Posterior vena cava (tissue), 2 donors: ENCODE measurements around the gene C10orf90. TPM values are rescaled to one million over a fixed set of nuclear protein-coding genes. Genes with fewer than 3 reads are reported as not detected.

Experiments used
- DNase-seq: peaks from one replicate; pipeline ENCODE4 v3.0.0-alpha.2; 2020; ENCODE audit warnings: low spot score
- intact Hi-C, 2 donors: fragments of 100-400 bp; cut with DNase I; formaldehyde crosslinking; loops; one replicate each; pipeline versions ENCODE4 v1.14.1 to v1.14.2; 2022 to 2023
- total RNA-seq, 2 donors: library from RNA; stranded (reverse); fragmentation: NEBNext Ultra II Directional; extraction: Animal tissue kit (Norgen Biotek cat#: 25700); gene quantifications; one replicate each; pipeline ENCODE4 v1.2.1, GENCODE V29; 2021
- donor health status: DM: yes; HTN: yes; CAD: no.
- donor health status: DM: yes; HTN: yes; CAD: no.

Gene C10orf90
- total RNA-seq, 2 donors from 2014 or later: not detected

- DNase-seq: no peak
- intact Hi-C loops: no loop called here
Measured at GRCh38 chr10:126646110-126646509, 24.4 kb downstream of the C10orf90 start.

- intact Hi-C loops: no loop called here
- no peak for DNase-seq
Measured at GRCh38 chr10:126640401-126640800, 30.1 kb downstream of the C10orf90 start.

DNA sequence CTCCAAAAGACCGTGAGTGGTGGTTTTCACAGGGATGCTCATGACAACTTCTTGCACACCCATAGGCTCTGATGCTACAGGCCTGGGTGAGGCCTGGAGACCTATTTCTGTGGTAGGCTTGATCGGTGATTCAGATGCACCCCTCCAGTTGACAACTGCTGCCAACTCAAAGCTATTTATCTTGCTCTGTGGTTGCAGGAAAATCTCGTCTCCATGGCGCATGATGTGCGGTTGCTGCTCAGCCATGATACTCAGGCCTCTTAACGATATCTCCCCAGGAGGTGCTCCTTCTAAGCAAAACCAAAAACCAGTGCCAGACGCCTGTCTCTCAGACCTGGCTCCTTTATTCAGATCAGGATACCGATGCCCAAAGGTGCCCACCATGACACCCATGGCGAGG, 31.4 kb downstream of the C10orf90 start:
- intact Hi-C loops: no loop called here
- DNase-seq: no peak

GRCh38 chr10:126638542-126638941, 32.0 kb downstream of the C10orf90 start:
- intact Hi-C loops: loop anchor here in 1 of 2 donors (1.0 kb wide), 1 partner anchor 24 kb away; no protein-coding TSS in a partner anchor
- DNase-seq: no peak

GRCh38 chr10:126637501-126637900, 33.0 kb downstream of the C10orf90 start:
- intact Hi-C loops: no loop called here
- no peak for DNase-seq

DNA sequence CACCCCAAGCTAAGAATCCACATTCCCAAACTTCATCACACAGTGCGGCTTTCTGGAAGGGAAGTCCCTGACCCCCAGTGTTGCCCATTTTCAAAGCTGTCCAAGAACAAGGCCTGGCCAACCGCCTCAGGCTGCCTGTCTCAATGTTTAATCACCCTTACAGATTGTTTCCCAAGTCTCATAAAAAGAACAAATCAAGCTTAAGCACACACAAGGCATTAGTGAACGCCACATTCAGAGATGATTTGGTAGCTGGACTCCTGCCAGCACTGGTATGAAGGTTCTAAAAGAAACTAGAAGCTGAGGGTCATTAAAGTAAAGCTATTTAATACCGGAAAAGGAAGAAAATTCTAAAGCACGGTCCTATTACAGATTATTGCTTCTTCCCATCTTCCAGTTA, 35.6 kb downstream of the C10orf90 start:
- intact Hi-C loops: no loop called here
- DNase-seq: no peak

DNA sequence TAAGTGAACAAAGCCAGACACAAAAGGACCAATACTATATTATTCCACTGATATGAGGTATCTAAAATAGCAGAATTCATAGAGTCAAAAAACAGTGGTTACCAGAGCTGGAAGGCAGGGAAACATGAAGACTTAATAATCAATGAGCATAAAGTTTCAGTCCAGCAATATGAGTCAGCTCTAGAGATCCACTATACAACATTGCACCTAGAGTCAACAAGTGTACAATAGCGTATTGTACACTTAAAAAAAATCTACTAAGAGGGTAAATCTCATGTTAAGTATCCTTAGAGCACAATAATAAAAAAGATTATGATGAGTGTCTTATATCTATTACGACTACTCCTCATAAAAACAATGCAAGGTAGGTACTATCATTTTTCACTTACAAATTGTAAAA, 36.1 kb downstream of the C10orf90 start:
- intact Hi-C loops: no loop called here
- DNase-seq: no peak

DNA sequence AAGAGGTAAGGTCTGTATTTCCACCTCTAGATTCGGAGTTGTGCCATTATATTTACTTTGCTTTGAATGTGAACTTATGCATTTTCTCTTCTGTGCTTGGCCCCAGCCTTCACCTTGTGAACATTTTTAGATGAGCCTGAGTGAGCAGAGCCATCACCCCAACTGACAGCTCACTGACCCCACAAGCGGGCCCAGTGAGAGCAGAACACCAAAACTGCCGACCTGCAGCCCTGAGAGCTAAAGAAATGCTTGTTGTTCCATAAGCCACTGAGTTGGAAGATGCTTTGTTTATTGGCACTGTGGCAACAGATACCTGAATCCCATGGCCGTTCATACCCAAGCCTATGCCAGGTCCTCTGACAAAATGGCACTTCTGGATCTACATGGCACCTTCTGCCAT, 37.8 kb downstream of the C10orf90 start:
- DNase-seq: no peak
- intact Hi-C loops: no loop called here

DNA sequence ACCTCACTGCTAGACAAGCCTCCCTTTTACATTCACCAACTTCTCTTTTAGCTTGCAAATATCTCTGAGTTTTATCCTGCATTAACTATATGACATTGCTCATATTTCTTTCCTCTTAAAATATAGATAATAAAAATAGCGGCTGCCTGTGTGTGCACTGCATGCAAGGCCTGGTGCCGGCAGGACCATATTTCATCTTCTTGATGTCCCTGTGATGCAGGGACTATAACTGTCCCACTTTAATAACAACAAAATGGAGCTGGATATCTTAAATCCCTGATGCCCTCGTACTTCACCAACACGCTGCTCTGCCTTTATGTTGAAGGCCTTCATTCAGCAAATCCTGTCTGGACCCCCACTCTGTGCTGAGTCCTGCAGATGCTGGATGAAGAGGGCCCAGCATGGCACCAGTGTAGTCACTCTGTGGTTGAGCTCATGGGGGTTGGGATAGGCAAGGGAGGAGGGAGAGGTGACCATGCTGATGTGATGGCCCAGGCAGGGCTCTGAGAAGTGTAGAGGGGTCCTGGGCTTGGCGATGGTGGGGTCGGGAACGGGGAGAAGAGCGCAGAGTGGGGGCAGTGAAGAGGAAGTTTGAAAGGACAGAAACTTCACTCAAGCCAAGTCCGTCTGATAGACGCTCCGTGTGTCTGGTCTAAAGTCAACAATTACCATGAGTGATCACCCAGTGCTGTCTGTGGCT, 40.4 kb downstream of the C10orf90 start:
- intact Hi-C loops: no loop called here
- DNase-seq: no peak

GRCh38 chr10:126628746-126629145, 41.7 kb downstream of the C10orf90 start:
- no peak for DNase-seq
- intact Hi-C loops: no loop called here

GRCh38 chr10:126621846-126622245, 48.6 kb downstream of the C10orf90 start:
- DNase-seq: no peak

GRCh38 chr10:126618466-126618865, 52.0 kb downstream of the C10orf90 start:
- intact Hi-C loops: no loop called here

More at GRCh38 chr10:126621846-126622245, 48.6 kb downstream of the C10orf90 start:
- intact Hi-C loops: no loop called here

DNA sequence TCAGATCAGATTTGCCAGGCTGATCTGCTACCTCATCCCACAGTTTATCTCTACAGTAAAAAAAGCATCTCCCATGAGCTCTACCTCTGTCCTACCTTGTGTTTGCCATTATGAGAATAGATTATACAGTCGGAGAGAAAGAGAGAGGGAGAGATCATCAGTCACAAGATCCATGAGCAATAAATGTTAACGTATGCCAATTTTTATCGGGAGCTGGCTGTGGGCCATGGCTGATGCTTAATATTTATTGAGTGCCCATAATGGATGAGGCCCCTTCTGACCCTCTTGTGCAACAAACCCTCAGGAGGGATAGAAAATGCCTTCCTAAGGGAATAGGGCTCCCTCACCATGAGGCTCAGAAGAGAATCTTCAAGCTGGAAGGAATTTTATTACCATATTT, 52.8 kb downstream of the C10orf90 start:
- no peak for DNase-seq
- intact Hi-C loops: no loop called here

More at GRCh38 chr10:126618466-126618865, 52.0 kb downstream of the C10orf90 start:
- no peak for DNase-seq

- intact Hi-C loops: no loop called here
- DNase-seq: no peak
Measured at GRCh38 chr10:126617208-126617607, 53.3 kb downstream of the C10orf90 start.

DNA sequence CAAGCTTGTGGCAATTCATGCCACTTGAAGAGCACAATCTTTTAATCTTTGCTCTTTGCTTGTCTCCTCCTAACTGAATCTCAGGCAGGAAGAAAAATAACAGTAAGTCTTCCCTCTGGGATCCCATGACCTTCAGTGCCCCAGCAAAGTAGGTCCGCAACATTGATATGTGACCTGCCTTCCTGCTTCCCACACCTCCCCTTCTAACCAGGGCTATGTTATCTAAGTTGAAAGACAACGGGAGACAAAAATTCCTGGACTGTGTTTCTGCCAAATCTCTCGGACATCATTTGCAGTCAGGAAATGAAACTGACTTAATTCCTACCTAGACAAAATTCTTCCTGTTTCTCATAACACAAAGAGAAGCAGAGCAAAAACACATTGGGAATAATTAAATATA, 53.8 kb downstream of the C10orf90 start:
- intact Hi-C loops: no loop called here
- no peak for DNase-seq

GRCh38 chr10:126611303-126611702, 59.2 kb downstream of the C10orf90 start:
- intact Hi-C loops: no loop called here
- no peak for DNase-seq

GRCh38 chr10:126609566-126609965, 60.9 kb downstream of the C10orf90 start:
- intact Hi-C loops: no loop called here
- DNase-seq: no peak

GRCh38 chr10:126599949-126600682, 70.4 kb downstream of the C10orf90 start:
- intact Hi-C loops: no loop called here
- DNase-seq: no peak

GRCh38 chr10:126598009-126598408, 72.5 kb downstream of the C10orf90 start:
- intact Hi-C loops: no loop called here
- DNase-seq: no peak

DNA sequence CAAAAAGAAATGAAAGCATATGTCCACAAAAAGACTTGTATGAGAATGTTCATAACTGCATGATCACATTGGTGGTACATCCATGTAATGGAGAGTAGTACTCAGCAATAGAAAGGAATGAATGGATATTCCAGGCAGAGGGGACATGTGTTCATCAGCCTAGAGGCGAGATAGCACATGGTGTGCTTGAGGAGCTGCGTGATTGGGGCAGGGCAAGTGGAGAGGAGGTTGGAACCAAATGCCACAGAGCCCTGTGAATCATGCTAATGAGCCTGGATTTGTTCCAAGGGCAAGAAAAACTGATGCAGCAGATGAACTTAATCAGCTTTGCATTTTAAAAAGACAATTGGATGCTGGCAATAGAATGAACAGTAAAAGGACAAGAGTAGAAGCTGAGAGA, 73.3 kb downstream of the C10orf90 start:
- intact Hi-C loops: no loop called here
- DNase-seq: no peak

DNA sequence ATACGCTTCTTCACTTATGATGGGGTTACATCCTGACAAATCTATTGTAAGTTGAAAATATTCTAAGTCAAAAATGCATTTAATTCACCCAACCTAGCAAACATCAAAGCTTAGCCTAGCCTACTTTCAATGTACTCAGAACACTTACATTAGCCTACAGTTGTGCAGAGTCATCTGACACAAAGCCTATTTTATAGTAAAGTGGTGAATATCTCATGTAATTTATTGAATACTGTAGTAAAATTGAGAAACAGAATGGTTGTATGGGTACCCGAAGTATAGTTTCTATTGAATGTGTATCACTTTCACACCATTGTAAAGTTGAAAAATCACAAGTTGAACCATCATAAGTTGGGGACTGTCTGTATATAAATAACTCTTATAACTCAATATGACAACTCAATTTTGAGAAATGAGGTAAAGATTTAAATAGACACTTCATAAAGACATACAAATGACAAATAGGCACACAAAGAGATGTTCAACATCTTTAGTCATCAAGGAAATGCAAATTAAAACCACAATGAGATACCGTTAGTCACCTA, 73.9 kb downstream of the C10orf90 start:
- no peak for DNase-seq
- intact Hi-C loops: no loop called here
